ENCODE results near the gene RTL1. TPM values are rescaled to one million over a fixed set of nuclear protein-coding genes. Genes with fewer than 3 reads are reported as not detected.

Gene RTL1
- total RNA-seq, 3 donors from 2014 or later, result not detected

DNA sequence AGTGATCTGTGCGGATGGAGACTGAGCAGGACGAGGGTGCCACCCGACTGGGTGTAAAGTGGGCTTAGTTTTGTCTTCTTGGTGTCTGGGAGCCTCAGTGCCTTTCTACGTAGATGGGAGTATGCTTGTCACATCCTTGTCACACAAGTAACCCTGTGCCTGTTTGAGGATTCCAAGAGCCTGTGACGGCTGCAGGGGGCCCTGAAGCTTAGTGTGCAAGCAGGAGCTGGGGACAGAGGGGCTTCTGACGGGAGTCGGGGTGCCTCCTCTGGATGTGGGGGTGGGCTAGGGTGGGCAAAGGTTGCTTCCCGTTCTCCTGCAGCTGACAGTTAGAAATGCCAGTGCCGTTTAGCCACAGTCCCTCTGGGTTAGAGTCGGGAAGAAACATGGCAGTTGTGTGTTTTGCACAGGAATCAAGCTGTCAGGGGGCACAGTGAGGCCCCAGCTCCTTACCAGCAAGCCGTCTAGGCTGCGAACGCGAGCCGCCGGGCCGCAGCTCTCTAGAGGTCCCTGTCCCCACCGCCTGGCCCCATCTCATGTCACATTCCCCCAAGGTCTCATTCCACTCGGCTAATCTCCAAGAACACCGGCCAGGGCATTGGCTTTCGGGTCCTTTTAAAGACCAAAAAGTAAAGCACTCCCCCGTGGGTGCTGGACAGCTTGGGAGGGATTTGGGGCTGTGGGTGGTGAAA, 7.0 kb downstream of the RTL1 start:
- H3K4me1 ChIP-seq, result peaks cover 0 to 5% of the 10 kb centered on the region in 2 donors
- DNase-seq (ENCODE audit: low spot score in 2 of 2), result peak in 1 of 2 donors; percentile 28
- H3K4me3 ChIP-seq, result no peak overlapping the region
- H3K27ac ChIP-seq, result no peak overlapping the region
- intact Hi-C loops (cut with DNase I; ENCODE audit: low total_unique reads), result no loop called here
- H3K36me3 ChIP-seq, result no peaks in the 10 kb centered on the region
- no peaks in the 10 kb centered on the region for H3K9me3 ChIP-seq
- peaks cover 0 to 10% of the 10 kb centered on the region in 2 donors for H3K27me3 ChIP-seq
- TF ChIP-seq POLR2AphosphoS5 (IDR thresholded peaks at IDR 0.05) (no peak), POLR2A (IDR thresholded peaks at IDR 0.05) (no peak)
- TF ChIP-seq, protein P1, sequence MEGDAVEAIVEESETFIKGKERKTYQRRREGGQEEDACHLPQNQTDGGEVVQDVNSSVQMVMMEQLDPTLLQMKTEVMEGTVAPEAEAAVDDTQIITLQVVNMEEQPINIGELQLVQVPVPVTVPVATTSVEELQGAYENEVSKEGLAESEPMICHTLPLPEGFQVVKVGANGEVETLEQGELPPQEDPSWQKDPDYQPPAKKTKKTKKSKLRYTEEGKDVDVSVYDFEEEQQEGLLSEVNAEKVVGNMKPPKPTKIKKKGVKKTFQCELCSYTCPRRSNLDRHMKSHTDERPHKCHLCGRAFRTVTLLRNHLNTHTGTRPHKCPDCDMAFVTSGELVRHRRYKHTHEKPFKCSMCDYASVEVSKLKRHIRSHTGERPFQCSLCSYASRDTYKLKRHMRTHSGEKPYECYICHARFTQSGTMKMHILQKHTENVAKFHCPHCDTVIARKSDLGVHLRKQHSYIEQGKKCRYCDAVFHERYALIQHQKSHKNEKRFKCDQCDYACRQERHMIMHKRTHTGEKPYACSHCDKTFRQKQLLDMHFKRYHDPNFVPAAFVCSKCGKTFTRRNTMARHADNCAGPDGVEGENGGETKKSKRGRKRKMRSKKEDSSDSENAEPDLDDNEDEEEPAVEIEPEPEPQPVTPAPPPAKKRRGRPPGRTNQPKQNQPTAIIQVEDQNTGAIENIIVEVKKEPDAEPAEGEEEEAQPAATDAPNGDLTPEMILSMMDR (IDR thresholded peaks at IDR 0.05), result no peak

DNA sequence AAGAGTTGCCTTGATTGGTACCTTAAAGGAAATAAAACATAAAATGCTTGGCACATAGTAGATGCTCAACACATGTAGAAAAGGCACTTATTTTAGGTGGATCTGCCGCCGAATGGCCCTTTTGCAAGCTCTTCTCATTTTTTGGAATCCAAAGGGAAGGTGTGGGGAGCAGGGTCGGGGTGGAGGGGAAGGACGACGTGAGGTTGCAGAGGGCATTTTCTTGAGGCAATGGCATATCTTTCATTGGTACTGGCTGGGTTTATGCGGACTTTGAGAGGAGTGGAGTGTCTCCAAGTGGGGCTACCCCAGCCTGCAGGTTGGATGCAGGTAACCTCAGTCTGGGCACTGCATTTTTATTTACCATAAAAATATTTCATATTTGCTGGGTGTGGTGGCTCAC, 8.1 kb downstream of the RTL1 start:
- peaks cover 0 to 5% of the 10 kb centered on the region in 2 donors for H3K4me1 ChIP-seq
- H3K27me3 ChIP-seq, result peaks cover 0 to 10% of the 10 kb centered on the region in 2 donors
- TF ChIP-seq POLR2AphosphoS5 (IDR thresholded peaks at IDR 0.05) (no peak), POLR2A (IDR thresholded peaks at IDR 0.05) (no peak)
- TF ChIP-seq, protein P1 (IDR thresholded peaks at IDR 0.05), result no peak
- no peak for DNase-seq (ENCODE audit: low spot score in 2 of 2)
- no peak overlapping the region for H3K4me3 ChIP-seq
- no peaks in the 10 kb centered on the region for H3K36me3 ChIP-seq
- no peaks in the 10 kb centered on the region for H3K9me3 ChIP-seq
- intact Hi-C loops (cut with DNase I; ENCODE audit: low total_unique reads), result no loop called here
- no peak overlapping the region for H3K27ac ChIP-seq

DNA sequence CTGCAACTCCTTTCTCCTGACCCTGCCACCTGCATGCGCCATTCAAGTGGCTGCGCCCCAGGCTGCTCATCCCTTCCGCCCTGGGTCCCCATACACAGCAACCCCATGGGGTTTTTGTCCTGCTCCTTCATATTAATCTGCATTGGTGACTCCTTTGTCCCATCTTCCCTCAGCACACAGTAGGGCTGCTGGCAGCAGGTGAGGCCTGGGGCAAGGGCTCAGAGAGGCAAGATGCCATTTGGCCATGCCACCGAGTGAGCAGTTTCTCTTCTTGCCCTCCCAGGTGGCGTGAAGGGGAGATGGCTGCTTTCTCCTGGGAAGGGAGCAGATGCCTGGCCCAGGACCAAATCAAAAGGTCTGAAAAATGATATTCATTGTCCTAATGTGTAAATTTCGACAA, 9.1 kb downstream of the RTL1 start:
- peak in 1 of 2 donors; percentile 9 for DNase-seq (ENCODE audit: low spot score in 2 of 2)
- TF ChIP-seq POLR2A (IDR thresholded peaks at IDR 0.05) (no peak), POLR2AphosphoS5 (IDR thresholded peaks at IDR 0.05) (no peak)
- TF ChIP-seq, protein P1 (IDR thresholded peaks at IDR 0.05), result no peak
- H3K4me3 ChIP-seq, result no peak overlapping the region
- no peaks in the 10 kb centered on the region for H3K36me3 ChIP-seq
- H3K9me3 ChIP-seq, result no peaks in the 10 kb centered on the region
- no peak overlapping the region for H3K27ac ChIP-seq
- intact Hi-C loops (cut with DNase I; ENCODE audit: low total_unique reads), result no loop called here
- H3K4me1 ChIP-seq, result no peaks in the 10 kb centered on the region
- peaks cover 0 to 10% of the 10 kb centered on the region in 2 donors for H3K27me3 ChIP-seq

DNA sequence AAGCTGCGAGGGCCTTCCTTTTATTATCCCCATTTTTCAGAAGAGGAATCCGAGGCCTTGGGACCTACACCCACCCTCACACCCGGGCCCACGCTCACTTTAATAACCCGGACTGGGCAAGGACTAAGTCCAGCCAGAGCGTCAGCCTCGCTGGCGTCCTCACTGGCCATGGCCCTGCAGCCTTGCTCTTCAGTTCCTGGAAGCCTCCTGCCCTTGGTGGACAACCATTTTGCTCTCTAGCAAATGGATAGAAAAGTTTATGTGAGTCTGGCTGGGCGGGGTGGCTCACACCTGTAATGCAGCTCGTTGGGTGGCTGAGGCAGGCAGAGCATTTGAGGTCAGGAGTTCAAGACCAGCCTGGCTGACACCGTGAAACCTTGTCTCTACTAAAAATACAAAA, 9.8 kb downstream of the RTL1 start:
- intact Hi-C loops (cut with DNase I; ENCODE audit: low total_unique reads), result no loop called here
- Histone ChIP-seq H3K27ac (no peak overlapping the region), H3K4me1 (no peaks in the 10 kb centered on the region), H3K36me3 (no peaks in the 10 kb centered on the region), H3K27me3 (peaks cover 0 to 5% of the 10 kb centered on the region in 2 donors), H3K9me3 (no peaks in the 10 kb centered on the region), H3K4me3 (no peak overlapping the region)
- TF ChIP-seq, protein P1 (IDR thresholded peaks at IDR 0.05), result no peak
- no peak for TF ChIP-seq POLR2AphosphoS5 (IDR thresholded peaks at IDR 0.05)
- no peak for TF ChIP-seq POLR2A (IDR thresholded peaks at IDR 0.05)
- DNase-seq (ENCODE audit: low spot score in 2 of 2), result peak in 1 of 2 donors; percentile 38

DNA sequence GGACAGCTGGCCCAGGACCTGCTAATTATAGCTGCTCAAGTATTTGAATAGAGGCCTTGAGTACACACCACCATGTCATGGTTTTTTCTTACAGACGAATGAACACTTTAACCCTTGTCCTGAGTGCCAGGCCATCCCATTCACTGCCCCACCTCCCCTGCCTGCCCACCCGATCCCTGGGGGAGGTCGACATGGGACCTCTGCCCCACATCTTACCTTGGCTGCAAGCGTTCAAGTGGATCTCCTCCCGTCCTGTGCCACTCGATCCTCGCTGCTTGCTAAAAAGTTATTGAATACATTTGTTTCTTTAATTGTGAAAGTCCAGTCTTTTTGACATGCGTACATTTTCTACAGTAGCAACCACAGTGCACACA, 10.3 kb downstream of the RTL1 start:
- no peak overlapping the region for H3K27ac ChIP-seq
- no peaks in the 10 kb centered on the region for H3K36me3 ChIP-seq
- TF ChIP-seq POLR2AphosphoS5 (IDR thresholded peaks at IDR 0.05) (no peak), POLR2A (IDR thresholded peaks at IDR 0.05) (no peak)
- TF ChIP-seq, protein P1 (IDR thresholded peaks at IDR 0.05), result no peak
- H3K4me1 ChIP-seq, result no peaks in the 10 kb centered on the region
- peak in 1 of 2 donors; percentile 37 for DNase-seq (ENCODE audit: low spot score in 2 of 2)
- no peaks in the 10 kb centered on the region for H3K9me3 ChIP-seq
- no peak overlapping the region for H3K4me3 ChIP-seq
- intact Hi-C loops (cut with DNase I; ENCODE audit: low total_unique reads), result no loop called here
- H3K27me3 ChIP-seq, result peaks cover 0 to 5% of the 10 kb centered on the region in 2 donors

All from breast epithelium (tissue), 4 donors.